Adrenal gland (tissue), 12 donors: ENCODE measurements around the gene SNX2. TPM values are rescaled to one million over a fixed set of nuclear protein-coding genes. Genes with fewer than 3 reads are reported as not detected.

Source experiments
- DNase-seq, 7 donors: peaks; one replicate each; pipeline ENCODE4 v3.0.0-alpha.2; 2019 to 2020
- H3K27ac ChIP-seq, 5 donors: fragments of 200-600 bp; sonication (generic) in 4 of 5; 1 replicate in 3 of 5; 2 replicates in 2 of 5; pipeline versions ENCODE4 v1.5.1 to v1.8.0; 2016 to 2020; ENCODE audit warnings: mild to moderate bottlenecking in 1 of 5
- H3K27me3 ChIP-seq: fragments of 200-600 bp; 2 replicates; pipeline ENCODE4 v1.8.0; 2021
- H3K36me3 ChIP-seq, 2 donors: fragments of 200-600 bp; replicated peaks in 1 of 2; 1 replicate in 1 of 2; 2 replicates in 1 of 2; pipeline versions ENCODE4 v1.5.1 to v1.8.0; 2018 to 2022
- H3K4me1 ChIP-seq, 2 donors: fragments of 200-600 bp; replicated peaks in 1 of 2; 1 replicate in 1 of 2; 2 replicates in 1 of 2; pipeline versions ENCODE4 v1.5.1 to v1.8.0; 2018 to 2021
- H3K4me3 ChIP-seq, 4 donors: fragments of 200-600 bp; sonication (generic) in 3 of 4; one replicate each; pipeline ENCODE4 v1.5.1; 2016 to 2018
- H3K9me3 ChIP-seq, 3 donors: fragments of 200-600 bp; sonication (generic) in 1 of 3; replicated peaks in 1 of 3; 1 replicate in 2 of 3; 2 replicates in 1 of 3; pipeline versions ENCODE4 v1.5.1 to v1.8.0; 2016 to 2021
- CTCF ChIP-seq, 6 experiments: fragments of 450-650 bp in 4 of 6; fragments of 200-600 bp in 2 of 6; sonication (generic) in 1 of 6; IDR thresholded peaks; 1 replicate in 5 of 6; 2 replicates in 1 of 6; pipeline versions ENCODE4 v1.5.1 to v1.8.0; 2016 to 2021; ENCODE audit warnings: antibody characterized with exemption in 6 of 6, mild to moderate bottlenecking in 2 of 6, moderate library complexity in 1 of 6
- POLR2A ChIP-seq, 2 donors: fragments of 450-650 bp; IDR thresholded peaks; one replicate each; pipeline ENCODE4 v1.6.1; 2017; ENCODE audit warnings: antibody characterized with exemption in 2 of 2, mild to moderate bottlenecking in 2 of 2, moderate library complexity in 1 of 2
- WGBS, 4 donors: extraction: QIAGEN DNeasy Blood & Tissue Kit in 2 of 4; methylation state at CpG; one replicate each; pipeline versions ENCODE4 v1.1.5 to v1.1.7; 2013 to 2017; 5-methylcytosine and 5-hydroxymethylcytosine counted together
- intact Hi-C, 2 donors: fragments of 100-400 bp; cut with DNase I; formaldehyde crosslinking; loops; one replicate each; pipeline versions ENCODE4 v1.14.1 to v1.15.0; 2022 to 2023
- polyA plus RNA-seq, 3 donors: library from polyadenylated mRNA; stranded (reverse); fragments of 200-250 nt in 2 of 3; fragments of 350-450 nt in 1 of 3; fragmentation: Illumina TruSeq in 1 of 3; extraction: RNeasy Lipid Tissue Mini Kit (QIAGEN cat#74804) in 1 of 3; gene quantifications; one replicate each; pipeline ENCODE4 v1.2.3, GENCODE V29; 2013 to 2014
- total RNA-seq, 9 donors: library from RNA; depleted of rRNA in 4 of 9; stranded (reverse); fragments of >200 nt in 4 of 9; fragments of 120-200 nt in 1 of 9; fragmentation: NEBNext Ultra II Directional in 1 of 9; extraction: Animal tissue kit (Norgen Biotek cat#: 25700) in 1 of 9; gene quantifications; one replicate each; pipeline versions ENCODE4 v1.1.0 to v1.2.4, GENCODE V29; 2013 to 2023
- donor health status: healthy with polysubstance abuse.
- donor health status: Bipolar disorder and iron deficiency.
- donor health status: DM: yes; HTN: yes; CAD: no.
- donor health status: DM: no; HTN: no; CAD: no.
- donor health status: DM: no; HTN: no; CAD: no.
- donor health status: DM: yes; HTN: yes; CAD: no.

The SNX2 gene
- total and polyA plus RNA-seq, 12 donors = 14.7 to 97.2 (median 67.0) TPM

GRCh38 chr5:122836947-122837346 lies 62.1 kb downstream of the SNX2 start:
- intact Hi-C loops = no loop called here
- H3K9me3 ChIP-seq = no peaks in the 10 kb centered on the region
- no peak for DNase-seq
- no peaks in the 10 kb centered on the region for H3K36me3 ChIP-seq
- no peaks in the 10 kb centered on the region for H3K4me1 ChIP-seq
- no peak overlapping the region for H3K4me3 ChIP-seq
- H3K27me3 ChIP-seq = no peaks in the 10 kb centered on the region
- TF ChIP-seq POLR2A (IDR thresholded peaks at IDR 0.05) (no peak), CTCF (IDR thresholded peaks at IDR 0.05) (no peak)
- H3K27ac ChIP-seq = no peak overlapping the region
- 81 to 91% (median 88%) methylated on average over 3 of the region's 3 CpGs for WGBS, 4 donors

- Histone ChIP-seq H3K36me3 (no peaks in the 10 kb centered on the region), H3K27ac (no peak overlapping the region), H3K9me3 (no peaks in the 10 kb centered on the region), H3K27me3 (no peaks in the 10 kb centered on the region), H3K4me1 (peaks cover 5 to 7% of the 10 kb centered on the region in 2 donors), H3K4me3 (no peak overlapping the region)
- WGBS, 4 donors = 93 to 99% (median 95%) methylated on average over 4 of the region's 4 CpGs
- TF ChIP-seq POLR2A (IDR thresholded peaks at IDR 0.05) = no peak
- no peak for TF ChIP-seq CTCF (IDR thresholded peaks at IDR 0.05)
- DNase-seq = no peak
- intact Hi-C loops = no loop called here
These were observed 64.9 kb downstream of the SNX2 start for GRCh38 chr5:122839731-122840130.

GRCh38 chr5:122842016-122842580 lies 67.2 kb downstream of the SNX2 start:
- Histone ChIP-seq H3K4me1 (peaks cover 7 to 19% of the 10 kb centered on the region in 2 donors), H3K9me3 (no peaks in the 10 kb centered on the region), H3K4me3 (no peak overlapping the region), H3K27ac (no peak overlapping the region), H3K36me3 (no peaks in the 10 kb centered on the region), H3K27me3 (no peaks in the 10 kb centered on the region)
- intact Hi-C loops = no loop called here
- no peak for DNase-seq
- TF ChIP-seq POLR2A (IDR thresholded peaks at IDR 0.05) = no peak
- TF ChIP-seq CTCF (IDR thresholded peaks at IDR 0.05) = no peak
- WGBS, 4 donors = 91 to 95% (median 93%) methylated on average over 6 of the region's 6 CpGs

GRCh38 chr5:122844136-122844909 lies 69.4 kb downstream of the SNX2 start:
- Histone ChIP-seq H3K36me3 (no peaks in the 10 kb centered on the region), H3K27ac (peak overlapping the region in 4 of 5 donors; percentile 83 to 96 (median 85)), H3K4me1 (peaks cover 7 to 19% of the 10 kb centered on the region in 2 donors), H3K9me3 (no peaks in the 10 kb centered on the region), H3K27me3 (no peaks in the 10 kb centered on the region), H3K4me3 (peak overlapping the region in 3 of 4 donors; percentile 44 to 100 (median 87))
- TF ChIP-seq CTCF (IDR thresholded peaks at IDR 0.05) (no peak), POLR2A (IDR thresholded peaks at IDR 0.05) (no peak)
- WGBS, 4 donors = 39 to 43% (median 41%) methylated on average over 22 of the region's 22 CpGs
- intact Hi-C loops = no loop called here
- DNase-seq = peak in 4 of 7 donors; percentile 23 to 35 (median 28)
